ENCODE measurements around the gene OR2S2.

GRCh38 chr9:35923927-35924763, 33.8 kb downstream of the OR2S2 start:
- no peak for TF ChIP-seq E2F5 (CRISPR knock-in tag; IDR thresholded peaks at IDR 0.05)
- TF ChIP-seq ETV6 (CRISPR knock-in tag; IDR thresholded peaks at IDR 0.05), result no peak
- TF ChIP-seq, protein P1, sequence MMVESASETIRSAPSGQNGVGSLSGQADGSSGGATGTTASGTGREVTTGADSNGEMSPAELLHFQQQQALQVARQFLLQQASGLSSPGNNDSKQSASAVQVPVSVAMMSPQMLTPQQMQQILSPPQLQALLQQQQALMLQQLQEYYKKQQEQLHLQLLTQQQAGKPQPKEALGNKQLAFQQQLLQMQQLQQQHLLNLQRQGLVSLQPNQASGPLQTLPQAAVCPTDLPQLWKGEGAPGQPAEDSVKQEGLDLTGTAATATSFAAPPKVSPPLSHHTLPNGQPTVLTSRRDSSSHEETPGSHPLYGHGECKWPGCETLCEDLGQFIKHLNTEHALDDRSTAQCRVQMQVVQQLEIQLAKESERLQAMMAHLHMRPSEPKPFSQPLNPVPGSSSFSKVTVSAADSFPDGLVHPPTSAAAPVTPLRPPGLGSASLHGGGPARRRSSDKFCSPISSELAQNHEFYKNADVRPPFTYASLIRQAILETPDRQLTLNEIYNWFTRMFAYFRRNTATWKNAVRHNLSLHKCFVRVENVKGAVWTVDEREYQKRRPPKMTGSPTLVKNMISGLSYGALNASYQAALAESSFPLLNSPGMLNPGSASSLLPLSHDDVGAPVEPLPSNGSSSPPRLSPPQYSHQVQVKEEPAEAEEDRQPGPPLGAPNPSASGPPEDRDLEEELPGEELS (CRISPR knock-in tag; IDR thresholded peaks at IDR 0.05), result no peak
- TF ChIP-seq MAX (CRISPR knock-in tag; IDR thresholded peaks at IDR 0.05), result no peak
- no peak for TF ChIP-seq SP1 (CRISPR knock-in tag; conservative IDR thresholded peaks at IDR 0.05)
- TF ChIP-seq CTCF (IDR thresholded peaks at IDR 0.05), result no peak
- TF ChIP-seq FOXJ3 (CRISPR knock-in tag; IDR thresholded peaks at IDR 0.05; ENCODE audit: borderline replicate concordance), result no peak
- no peak for TF ChIP-seq ZNF232 (CRISPR knock-in tag; IDR thresholded peaks at IDR 0.05)
- TF ChIP-seq, protein P2, sequence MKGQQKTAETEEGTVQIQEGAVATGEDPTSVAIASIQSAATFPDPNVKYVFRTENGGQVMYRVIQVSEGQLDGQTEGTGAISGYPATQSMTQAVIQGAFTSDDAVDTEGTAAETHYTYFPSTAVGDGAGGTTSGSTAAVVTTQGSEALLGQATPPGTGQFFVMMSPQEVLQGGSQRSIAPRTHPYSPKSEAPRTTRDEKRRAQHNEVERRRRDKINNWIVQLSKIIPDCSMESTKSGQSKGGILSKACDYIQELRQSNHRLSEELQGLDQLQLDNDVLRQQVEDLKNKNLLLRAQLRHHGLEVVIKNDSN (CRISPR knock-in tag; IDR thresholded peaks at IDR 0.05), result no peak
- TF ChIP-seq, protein P3, sequence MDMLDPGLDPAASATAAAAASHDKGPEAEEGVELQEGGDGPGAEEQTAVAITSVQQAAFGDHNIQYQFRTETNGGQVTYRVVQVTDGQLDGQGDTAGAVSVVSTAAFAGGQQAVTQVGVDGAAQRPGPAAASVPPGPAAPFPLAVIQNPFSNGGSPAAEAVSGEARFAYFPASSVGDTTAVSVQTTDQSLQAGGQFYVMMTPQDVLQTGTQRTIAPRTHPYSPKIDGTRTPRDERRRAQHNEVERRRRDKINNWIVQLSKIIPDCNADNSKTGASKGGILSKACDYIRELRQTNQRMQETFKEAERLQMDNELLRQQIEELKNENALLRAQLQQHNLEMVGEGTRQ (CRISPR knock-in tag; IDR thresholded peaks at IDR 0.05), result no peak
- no peak for TF ChIP-seq ATF6 (CRISPR knock-in tag; IDR thresholded peaks at IDR 0.05)
- TF ChIP-seq, protein P4, sequence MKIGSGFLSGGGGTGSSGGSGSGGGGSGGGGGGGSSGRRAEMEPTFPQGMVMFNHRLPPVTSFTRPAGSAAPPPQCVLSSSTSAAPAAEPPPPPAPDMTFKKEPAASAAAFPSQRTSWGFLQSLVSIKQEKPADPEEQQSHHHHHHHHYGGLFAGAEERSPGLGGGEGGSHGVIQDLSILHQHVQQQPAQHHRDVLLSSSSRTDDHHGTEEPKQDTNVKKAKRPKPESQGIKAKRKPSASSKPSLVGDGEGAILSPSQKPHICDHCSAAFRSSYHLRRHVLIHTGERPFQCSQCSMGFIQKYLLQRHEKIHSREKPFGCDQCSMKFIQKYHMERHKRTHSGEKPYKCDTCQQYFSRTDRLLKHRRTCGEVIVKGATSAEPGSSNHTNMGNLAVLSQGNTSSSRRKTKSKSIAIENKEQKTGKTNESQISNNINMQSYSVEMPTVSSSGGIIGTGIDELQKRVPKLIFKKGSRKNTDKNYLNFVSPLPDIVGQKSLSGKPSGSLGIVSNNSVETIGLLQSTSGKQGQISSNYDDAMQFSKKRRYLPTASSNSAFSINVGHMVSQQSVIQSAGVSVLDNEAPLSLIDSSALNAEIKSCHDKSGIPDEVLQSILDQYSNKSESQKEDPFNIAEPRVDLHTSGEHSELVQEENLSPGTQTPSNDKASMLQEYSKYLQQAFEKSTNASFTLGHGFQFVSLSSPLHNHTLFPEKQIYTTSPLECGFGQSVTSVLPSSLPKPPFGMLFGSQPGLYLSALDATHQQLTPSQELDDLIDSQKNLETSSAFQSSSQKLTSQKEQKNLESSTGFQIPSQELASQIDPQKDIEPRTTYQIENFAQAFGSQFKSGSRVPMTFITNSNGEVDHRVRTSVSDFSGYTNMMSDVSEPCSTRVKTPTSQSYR (CRISPR knock-in tag; IDR thresholded peaks at IDR 0.05), result no peak
- TF ChIP-seq MXD4 (CRISPR knock-in tag; IDR thresholded peaks at IDR 0.05; ENCODE audit: borderline replicate concordance), result no peak

Measured in WTC11 (cell line).